A549 (cell line): Measurements from ENCODE around the gene TACC2.

ENCODE experiments used
- BHLHE40 ChIP-seq: IDR thresholded peaks from 2 replicates; pipeline ENCODE4 v1.6.1; 2012; ENCODE audit warnings: low read depth, low read length, inconsistent platforms
- CEBPB ChIP-seq, 2 experiments: fragments of >200 bp in 1 of 2; sonication (Bioruptor Twin) in 1 of 2; formaldehyde crosslinking in 1 of 2; IDR thresholded peaks; 2 replicates each; pipeline ENCODE4 v1.6.1; 2012 to 2016
- CTCF ChIP-seq: fragments of >200 bp; sonication (Bioruptor Twin); formaldehyde crosslinking; IDR thresholded peaks from 3 replicates; pipeline ENCODE4 v1.5.1; 2016
- EHF ChIP-seq: fragments of 250-450 bp; sonication (Bioruptor Pico); IDR thresholded peaks from 2 replicates; pipeline ENCODE4 v1.5.0; 2020; ENCODE audit warnings: mild to moderate bottlenecking
- EP300 ChIP-seq, 2 experiments: fragments of >200 bp; sonication (Bioruptor Twin); formaldehyde crosslinking; IDR thresholded peaks; 2 replicates in 1 of 2; 3 replicates in 1 of 2; pipeline ENCODE4 v1.6.1; 2016 to 2017
- FOXS1 ChIP-seq: fragments of 250-450 bp; sonication (Bioruptor Pico); IDR thresholded peaks from 2 replicates; pipeline ENCODE4 v1.5.0; 2020; ENCODE audit warnings: mild to moderate bottlenecking, moderate library complexity
- HDAC2 ChIP-seq: fragments of 200-600 bp; sonication (generic); IDR thresholded peaks from 2 replicates; pipeline ENCODE4 v1.6.1; 2016
- MAX ChIP-seq: IDR thresholded peaks from 2 replicates; pipeline ENCODE4 v1.6.1; 2012
- POLR2A ChIP-seq: IDR thresholded peaks from 2 replicates; pipeline ENCODE4 v1.6.1; 2012; ENCODE audit warnings: mild to moderate bottlenecking, low read length
- REST ChIP-seq: fragments of 200-600 bp; sonication (generic); IDR thresholded peaks from 2 replicates; pipeline ENCODE4 v1.6.1; 2016; ENCODE audit warnings: antibody characterized with exemption, mild to moderate bottlenecking, moderate library complexity
- SMC3 ChIP-seq: fragments of >200 bp; sonication (Bioruptor Twin); formaldehyde crosslinking; IDR thresholded peaks from 3 replicates; pipeline ENCODE4 v1.6.1; 2018; ENCODE audit warnings: inconsistent platforms
- TP53 ChIP-seq: fragments of 250-450 bp; sonication (Bioruptor Pico); IDR thresholded peaks from 2 replicates; pipeline ENCODE4 v1.5.0; 2021; ENCODE audit warnings: mild to moderate bottlenecking, moderate library complexity

- no peak for TF ChIP-seq CTCF
- TF ChIP-seq REST = no peak
- no peak for TF ChIP-seq EP300 (IDR thresholded peaks at IDR 0.05)
- no peak for TF ChIP-seq MAX
- TF ChIP-seq POLR2A = no peak
- no peak for TF ChIP-seq BHLHE40
- no peak for TF ChIP-seq FOXS1 (CRISPR knock-in tag)
- no peak for TF ChIP-seq TP53 (CRISPR knock-in tag)
- no peak for TF ChIP-seq CEBPB (IDR thresholded peaks at IDR 0.05)
- no peak for TF ChIP-seq SMC3
- no peak for TF ChIP-seq HDAC2
- TF ChIP-seq EHF (CRISPR knock-in tag) = no peak
These were observed 126.9 kb downstream of the TACC2 start for GRCh38 chr10:122115874-122116273.
